Pancreas (tissue), 10 donors: ENCODE data around the gene ZBTB14. TPM values are rescaled to one million over a fixed set of nuclear protein-coding genes. Genes with fewer than 3 reads are reported as not detected.

Experiments used
- ATAC-seq, 4 donors: fragments of 200-7000 bp; cut with Tn5 transposase; one replicate each; pipeline versions ENCODE4 v1.8.0 to v1.9.1; 2020; ENCODE audit warnings: mild to moderate bottlenecking in 4 of 4, moderate library complexity in 4 of 4
- DNase-seq, 6 donors: peaks; one replicate each; pipeline ENCODE4 v3.0.0-alpha.2; 2020
- FAIRE-seq: peaks from 2 replicates; lab custom pipeline; 2012; peaks lifted over from hg19 to GRCh38; lab: Jason Lieb, UNC
- H3K27ac ChIP-seq, 4 donors: fragments of 200-600 bp; sonication (generic); 1 replicate in 3 of 4; 2 replicates in 1 of 4; pipeline versions ENCODE4 v1.5.0 to v1.8.0; 2020
- H3K27me3 ChIP-seq, 4 donors: fragments of 200-600 bp; one replicate each; pipeline ENCODE4 v1.8.0; 2021
- H3K36me3 ChIP-seq, 3 donors: fragments of 200-600 bp; sonication (generic) in 1 of 3; one replicate each; pipeline versions ENCODE4 v1.5.0 to v1.8.0; 2020 to 2021
- H3K4me1 ChIP-seq, 3 donors: fragments of 200-600 bp; one replicate each; pipeline ENCODE4 v1.8.0; 2021
- H3K4me3 ChIP-seq, 4 donors: fragments of 200-600 bp; sonication (generic) in 2 of 4; one replicate each; pipeline versions ENCODE4 v1.5.0 to v1.8.0; 2020 to 2021
- H3K9me3 ChIP-seq, 4 donors: fragments of 200-600 bp; one replicate each; pipeline ENCODE4 v1.8.0; 2021
- CTCF ChIP-seq, 4 donors: fragments of 200-600 bp; sonication (generic) in 3 of 4; IDR thresholded peaks; one replicate each; pipeline versions ENCODE4 v1.5.0 to v1.8.0; 2021; ENCODE audit warnings: antibody characterized with exemption in 4 of 4
- WGBS, 2 donors: extraction: QIAGEN DNeasy Blood & Tissue Kit; methylation state at CpG; one replicate each; pipeline ENCODE4 v1.1.7; 2013; 5-methylcytosine and 5-hydroxymethylcytosine counted together
- intact Hi-C, 3 donors: fragments of 100-400 bp; cut with DNase I; formaldehyde crosslinking; loops; one replicate each; pipeline versions ENCODE4 v1.11.1 to v1.14.2; 2022
- polyA plus RNA-seq, 2 donors: library from polyadenylated mRNA; stranded (reverse); fragments of 200-250 nt; gene quantifications; one replicate each; pipeline ENCODE4 v1.2.3, GENCODE V29; 2013
- total RNA-seq, 6 donors: library from RNA; stranded (reverse); fragmentation: NEBNext Ultra II Directional in 4 of 6; extraction: Animal tissue kit (Norgen Biotek cat#: 25700) in 4 of 6; gene quantifications; one replicate each; pipeline versions ENCODE4 v1.2.1 to v1.2.4, GENCODE V29; 2021 to 2023
- donor health status: healthy with polysubstance abuse.
- donor health status: DM: no; HTN: no; CAD: no; lungs with moderate emphysema.
- donor health status: DM: no; HTN: no; CAD: no.
- donor health status: control.
- donor health status: control.
- donor health status: Bipolar disorder and iron deficiency.
- donor health status: DM: yes; HTN: yes; CAD: no.
- donor health status: DM: no; HTN: no; CAD: no.
- donor health status: DM: no; HTN: no; CAD: no.
- donor health status: DM: yes; HTN: yes; CAD: no.

Gene ZBTB14
- total and polyA plus RNA-seq, 8 donors, result 3.6 to 7.9 (median 6.8) TPM

- Histone ChIP-seq H3K4me3 (no peak overlapping the region), H3K4me1 (no peaks in the 10 kb centered on the region), H3K27me3 (no peaks in the 10 kb centered on the region), H3K27ac (no peak overlapping the region), H3K9me3 (no peaks in the 10 kb centered on the region), H3K36me3 (no peaks in the 10 kb centered on the region)
- 52 to 65% methylated on average over 3 of the region's 3 CpGs for WGBS, 2 donors
- intact Hi-C loops, result no loop called here
- no peak for DNase-seq
- ATAC-seq, result no peak
- no peak for TF ChIP-seq CTCF (IDR thresholded peaks at IDR 0.05)
- no peak for FAIRE-seq
Observed at GRCh38 chr18:5266721-5267120, 28.8 kb downstream of the ZBTB14 start.

- no peak for TF ChIP-seq CTCF (IDR thresholded peaks at IDR 0.05)
- Histone ChIP-seq H3K27ac (no peak overlapping the region), H3K36me3 (no peaks in the 10 kb centered on the region), H3K4me1 (no peaks in the 10 kb centered on the region), H3K4me3 (no peak overlapping the region), H3K27me3 (no peaks in the 10 kb centered on the region), H3K9me3 (no peaks in the 10 kb centered on the region)
- WGBS, 2 donors, result 54 to 64% methylated on average over 2 of the region's 2 CpGs
- no peak for FAIRE-seq
- no peak for DNase-seq
- intact Hi-C loops, result no loop called here
- ATAC-seq, result no peak
Observed at GRCh38 chr18:5253910-5254309, 41.6 kb downstream of the ZBTB14 start.

GRCh38 chr18:5251117-5251516 is 44.4 kb downstream of the ZBTB14 start:
- Histone ChIP-seq H3K4me3 (no peak overlapping the region), H3K27ac (no peak overlapping the region), H3K27me3 (no peaks in the 10 kb centered on the region), H3K4me1 (no peaks in the 10 kb centered on the region), H3K36me3 (no peaks in the 10 kb centered on the region), H3K9me3 (no peaks in the 10 kb centered on the region)
- 61 to 86% methylated on average over 6 of the region's 6 CpGs for WGBS, 2 donors
- FAIRE-seq (no peak), ATAC-seq (no peak), DNase-seq (no peak)
- TF ChIP-seq CTCF (IDR thresholded peaks at IDR 0.05), result no peak
- intact Hi-C loops, result no loop called here

- no peaks in the 10 kb centered on the region for H3K4me1 ChIP-seq
- no peaks in the 10 kb centered on the region for H3K9me3 ChIP-seq
- H3K4me3 ChIP-seq, result no peak overlapping the region
- TF ChIP-seq CTCF (IDR thresholded peaks at IDR 0.05), result no peak
- H3K27ac ChIP-seq, result no peak overlapping the region
- DNase-seq, result no peak
- FAIRE-seq, result no peak
- ATAC-seq, result no peak
- H3K27me3 ChIP-seq, result no peaks in the 10 kb centered on the region
- H3K36me3 ChIP-seq, result no peaks in the 10 kb centered on the region
- intact Hi-C loops, result no loop called here
Observed at GRCh38 chr18:5250603-5251002, 44.9 kb downstream of the ZBTB14 start.

GRCh38 chr18:5244941-5245340 is 50.6 kb downstream of the ZBTB14 start:
- no peak for ATAC-seq
- TF ChIP-seq CTCF (IDR thresholded peaks at IDR 0.05), result no peak

More at GRCh38 chr18:5244941-5245340, 50.6 kb downstream of the ZBTB14 start:
- H3K36me3 ChIP-seq, result no peaks in the 10 kb centered on the region
- H3K4me1 ChIP-seq, result peaks cover 0 to 9% (median 0%) of the 10 kb centered on the region in 3 donors
- H3K9me3 ChIP-seq, result no peaks in the 10 kb centered on the region
- no peak for DNase-seq
- no peak overlapping the region for H3K27ac ChIP-seq
- H3K27me3 ChIP-seq, result no peaks in the 10 kb centered on the region
- intact Hi-C loops, result loop anchor here in 1 of 3 donors (5.0 kb wide), 1 partner anchor 47 kb away; no protein-coding TSS in a partner anchor
- H3K4me3 ChIP-seq, result no peak overlapping the region
- FAIRE-seq, result no peak
